Inflammatory macrophage treated with lipopolysaccharide for 4 hours (primary cell): ENCODE measurements around the gene ARPC2.
"Not testable (repeated sequence)": the region's sequence is repeated elsewhere in the genome, so short reads cannot be mapped to it uniquely, and the experiment has no call there.

Experiments
- DNase-seq: peaks from one replicate; pipeline ENCODE4 v3.0.0-alpha.2; 2020

The ARPC2 gene

DNA sequence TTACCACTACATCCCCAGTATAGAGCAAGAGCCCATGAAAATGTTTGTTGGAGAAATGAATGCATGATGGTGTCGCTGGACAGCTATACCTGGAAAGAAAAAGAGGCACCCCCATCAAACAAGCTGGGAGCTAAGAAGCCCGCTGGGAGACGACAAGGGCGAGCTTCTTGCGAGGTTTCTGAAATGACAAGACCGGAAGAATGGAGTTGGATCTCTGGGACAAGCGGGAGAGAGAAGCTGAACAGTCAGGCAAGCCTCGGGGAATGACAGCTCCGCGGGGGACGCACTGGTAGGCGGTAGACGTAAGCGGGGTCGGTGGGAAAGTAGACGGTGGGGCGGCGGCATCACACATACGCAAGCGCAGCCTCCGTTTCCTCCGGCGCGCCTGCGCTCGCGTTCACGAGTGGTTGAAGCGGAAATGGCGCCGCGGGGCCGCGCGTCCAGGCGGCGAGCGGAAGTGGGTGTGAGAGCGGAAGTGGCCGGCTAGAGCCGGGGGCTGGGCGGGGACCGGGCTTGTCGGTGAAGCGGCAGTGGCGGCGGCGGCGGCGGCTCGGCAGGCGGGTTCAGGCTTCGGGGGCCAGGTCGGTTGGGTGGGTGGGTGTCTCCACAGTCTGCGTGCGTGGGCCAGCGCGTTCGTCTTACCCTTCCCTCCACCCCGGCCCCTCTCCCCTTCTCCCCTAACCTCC is at the start of gene ARPC2:
TSS of gene ARPC2 (plus strand) at position 516 of the 686 bp plus-strand sequence. CDS start 282 bp downstream, outside the sequence.
- peak; percentile 98 for DNase-seq

DNA sequence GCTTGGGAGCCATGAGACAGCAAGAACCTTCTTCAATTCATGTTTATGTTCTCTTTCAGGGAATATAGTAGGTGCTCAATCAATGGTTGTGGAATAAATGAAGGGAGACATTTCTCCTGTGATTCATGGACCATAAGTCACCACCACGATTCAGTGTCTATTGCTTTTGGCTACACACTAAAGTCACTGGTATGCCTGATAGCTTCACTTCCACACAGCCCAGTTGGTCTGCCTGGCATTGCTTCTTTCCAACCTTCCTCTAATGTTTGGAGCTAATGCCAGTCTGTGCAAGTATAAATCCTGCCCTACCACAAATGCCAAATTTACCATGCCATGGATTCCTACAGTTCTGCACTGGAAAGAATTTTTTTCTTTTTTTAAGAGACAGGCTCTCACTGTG is 49.0 kb upstream of the ARPC2 start:
- no peak for DNase-seq

DNA sequence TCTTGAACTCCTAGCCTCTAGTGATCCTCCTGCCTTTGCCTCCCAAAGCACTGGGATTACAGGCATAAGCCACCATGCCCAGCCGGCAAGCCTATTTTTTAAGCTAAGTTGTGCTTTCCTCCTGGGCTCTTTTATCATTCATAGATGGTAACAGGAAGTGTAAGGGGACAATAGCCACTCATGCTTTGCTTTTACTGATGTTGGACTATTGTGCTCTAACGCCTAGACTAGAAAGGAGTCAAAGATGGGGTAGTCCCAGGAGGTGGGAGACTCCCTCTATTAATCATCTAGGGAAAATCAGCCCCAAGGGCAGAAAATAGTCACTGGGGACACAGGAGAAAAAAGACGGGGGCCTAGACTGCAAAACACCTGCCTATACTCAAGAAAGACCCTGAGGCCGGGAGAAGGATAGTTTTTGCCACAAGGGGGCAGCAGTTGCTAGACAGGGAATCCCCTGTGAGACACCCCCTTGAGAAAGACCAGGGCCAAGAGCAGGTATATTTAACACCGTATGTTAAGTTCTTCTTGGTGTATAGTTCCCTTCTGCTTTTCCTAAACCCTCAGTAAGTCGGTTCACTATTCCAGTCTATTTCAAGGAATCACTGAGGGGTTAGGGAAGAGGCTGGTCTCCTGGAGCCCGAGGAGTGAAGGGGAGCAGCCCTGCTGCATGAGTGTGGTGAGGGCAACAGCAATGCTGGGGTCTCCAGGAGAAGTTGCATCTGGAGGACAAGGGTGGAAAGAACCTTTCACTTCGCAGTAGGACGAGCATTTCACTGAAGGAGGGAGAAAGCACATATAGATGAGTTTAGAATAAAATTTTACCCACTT is 48.1 kb upstream of the ARPC2 start:
- peak; percentile 51 for DNase-seq

DNA sequence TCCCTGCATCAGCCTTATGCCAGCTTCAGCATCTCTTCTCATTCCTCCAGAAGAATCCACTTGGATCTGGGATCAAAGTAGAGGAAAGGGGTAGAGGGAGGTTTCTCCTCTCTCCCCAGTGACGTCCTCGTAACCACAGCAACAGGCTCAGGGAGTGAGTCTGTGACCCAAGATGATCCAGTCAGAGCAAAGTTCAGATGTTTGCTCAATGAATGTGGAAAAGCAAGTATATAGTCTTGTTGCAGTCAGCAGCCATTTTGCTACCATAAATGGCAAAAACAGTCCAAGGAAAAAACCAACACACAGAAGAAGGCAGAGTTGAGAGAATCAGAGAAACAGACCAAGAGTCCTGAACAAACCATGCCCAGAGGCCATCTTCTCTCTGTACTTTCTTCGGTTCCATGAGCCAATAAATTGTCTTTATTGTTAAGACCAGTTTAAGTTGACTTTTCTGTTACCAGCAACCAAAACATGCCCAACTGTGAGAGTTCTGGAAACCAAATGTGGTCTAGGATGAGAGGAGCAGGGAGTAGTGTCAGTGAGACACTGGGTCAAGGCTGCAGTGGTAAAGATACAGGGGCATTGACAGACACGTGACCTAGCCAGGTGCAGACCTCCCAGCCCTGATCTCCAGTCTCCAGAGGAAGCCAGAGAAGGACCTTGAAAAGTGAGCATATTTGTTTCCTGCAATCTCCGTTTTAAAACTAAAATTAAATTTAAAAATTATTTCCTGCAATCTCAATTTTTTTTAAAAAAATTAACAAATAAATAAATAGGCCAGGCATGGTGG is 47.0 kb upstream of the ARPC2 start:
- no peak for DNase-seq

DNA sequence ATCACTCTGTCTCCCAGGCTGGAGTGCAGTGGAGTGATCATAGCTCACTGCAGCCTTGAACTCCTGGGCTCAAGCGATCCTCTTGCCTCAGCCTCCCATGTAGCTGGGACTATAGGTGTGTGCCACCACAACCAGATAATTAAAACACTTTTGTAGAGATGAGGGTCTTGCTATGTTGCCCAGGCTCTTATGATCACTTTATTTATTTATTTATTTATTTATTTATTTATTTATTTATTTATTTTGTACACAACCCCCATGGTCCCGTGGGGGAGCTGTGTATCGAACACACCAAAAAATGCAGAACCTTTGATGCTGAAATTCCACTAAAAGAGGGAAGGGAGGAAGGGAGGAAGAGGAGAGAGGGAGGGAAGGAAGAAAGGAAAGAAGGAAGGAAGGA is 45.2 kb upstream of the ARPC2 start:
- not testable (repeated sequence) for DNase-seq

DNA sequence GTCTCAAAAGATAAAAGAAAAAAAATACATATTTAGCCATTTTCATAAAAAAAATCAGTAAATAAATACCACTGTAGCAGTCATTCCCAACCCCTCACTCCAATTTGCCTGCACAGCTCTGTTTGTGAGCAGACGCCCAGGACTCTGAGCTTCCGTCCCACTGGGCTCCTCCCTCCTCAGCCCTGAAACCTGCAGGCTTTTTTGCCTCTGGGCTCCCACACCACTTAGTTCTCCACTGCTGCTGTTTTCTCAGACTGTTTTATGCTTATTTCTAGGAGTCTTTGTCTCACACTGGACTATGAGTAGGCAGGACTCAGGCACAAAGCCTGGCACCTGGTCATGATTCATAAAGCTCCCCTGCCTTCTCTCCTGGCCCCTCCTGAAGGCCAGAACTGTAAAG is 44.1 kb upstream of the ARPC2 start:
- DNase-seq, result no peak

DNA sequence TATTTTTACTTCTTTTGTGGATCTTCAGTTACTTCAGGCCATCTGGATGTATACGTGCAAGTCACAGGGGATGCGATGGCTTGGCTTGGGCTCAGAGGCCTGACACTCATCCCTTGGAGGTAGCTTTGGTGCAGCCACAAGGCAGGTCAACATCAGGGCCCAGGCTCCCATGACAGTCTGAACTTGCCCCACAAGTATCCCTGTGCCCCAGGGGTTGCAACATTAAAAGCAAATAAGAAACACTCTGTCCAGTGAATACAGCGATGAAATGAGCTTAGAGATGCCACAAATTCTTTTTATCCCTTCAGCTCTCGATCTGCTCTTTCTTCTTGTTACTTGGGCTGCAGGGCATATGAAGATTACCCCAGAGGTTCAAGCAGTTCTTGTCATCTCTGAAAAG is 37.2 kb upstream of the ARPC2 start:
- no peak for DNase-seq

DNA sequence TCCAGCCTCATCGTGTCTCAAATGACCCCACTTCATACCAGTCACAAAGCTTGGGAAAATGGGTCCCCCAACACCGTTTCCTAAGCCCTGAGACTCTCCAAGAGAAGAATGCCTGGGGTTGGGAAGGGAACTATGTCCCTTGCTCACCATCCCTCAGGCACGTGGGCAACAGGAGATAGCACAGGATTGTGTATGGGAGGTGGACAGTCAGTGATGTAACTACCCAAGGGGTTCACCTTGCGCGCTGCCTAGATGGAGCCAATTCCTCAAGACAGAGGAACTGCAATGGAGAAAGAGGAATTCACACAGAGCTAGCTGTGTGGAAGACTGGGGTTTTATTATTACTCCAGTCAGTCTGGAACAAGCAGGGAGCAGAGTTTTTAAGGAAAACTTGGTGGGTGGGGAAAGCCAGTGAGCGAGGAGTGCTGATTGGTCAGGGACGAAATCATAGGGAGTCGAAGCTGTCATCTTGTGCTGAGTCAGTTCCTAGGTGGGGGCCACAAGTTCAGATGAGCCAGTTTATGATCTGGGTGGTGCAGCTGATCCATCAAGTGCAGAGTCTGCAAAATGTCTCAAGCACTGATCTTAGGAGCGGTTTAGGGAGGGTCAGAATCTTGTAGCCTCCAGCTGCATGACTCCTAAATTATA is 36.4 kb upstream of the ARPC2 start:
- DNase-seq, result no peak

DNA sequence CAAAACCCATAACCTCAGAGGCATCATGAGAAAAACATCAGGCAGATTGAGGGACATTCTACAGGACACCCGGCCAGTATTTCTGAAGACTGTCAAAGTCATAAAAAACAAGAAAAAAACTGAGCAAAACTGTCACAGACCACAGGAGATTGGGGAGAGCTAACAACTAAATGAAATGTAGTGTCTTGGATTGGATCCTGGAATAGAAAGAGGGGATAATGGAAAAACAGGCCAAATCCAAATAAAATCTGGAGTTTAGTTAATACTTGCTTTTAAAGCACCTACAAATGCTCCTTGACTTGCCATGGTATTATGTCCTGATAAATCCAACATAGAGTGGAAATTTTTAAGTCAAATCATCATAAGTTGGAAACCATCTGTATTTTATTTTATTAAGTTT is 32.7 kb upstream of the ARPC2 start:
- no peak for DNase-seq

DNA sequence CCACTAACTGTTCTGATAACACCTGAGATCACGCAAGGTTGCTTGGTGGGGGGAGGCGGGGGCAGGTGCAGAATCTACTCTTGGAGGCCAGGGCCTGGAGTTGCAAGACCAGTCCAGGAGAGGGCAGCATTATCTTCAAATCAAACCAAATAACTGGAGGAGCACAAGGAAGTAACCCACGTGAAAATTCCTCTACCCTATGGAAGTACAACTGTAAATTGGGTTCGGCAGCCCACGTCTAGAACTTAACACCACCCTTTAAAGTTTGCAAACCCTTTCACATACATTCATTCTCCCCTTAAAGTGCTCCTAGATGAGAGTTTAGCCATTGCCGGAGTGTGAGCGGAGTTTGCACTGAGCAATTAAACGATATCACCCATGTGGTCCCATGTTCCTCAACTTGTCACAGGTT is 30.6 kb upstream of the ARPC2 start:
- DNase-seq, result peak; percentile 78

DNA sequence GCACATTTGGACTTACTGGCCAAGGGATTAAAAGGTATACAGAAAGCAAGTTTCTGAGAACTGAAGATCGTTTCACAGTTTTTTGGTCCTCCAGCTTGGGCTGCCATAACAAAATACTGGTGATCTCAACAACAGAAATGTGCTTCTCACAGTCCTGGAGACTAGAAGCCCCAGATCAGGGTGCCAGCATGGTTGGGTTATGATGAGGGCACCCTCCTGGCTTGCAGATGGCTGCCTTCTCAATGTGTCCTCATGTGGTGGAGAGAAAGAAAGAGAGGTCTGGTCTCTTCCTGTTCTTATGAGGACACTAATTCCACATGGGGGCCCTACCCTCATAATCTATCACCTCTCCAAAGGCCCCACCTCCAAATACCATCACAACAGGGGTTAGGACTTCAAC is 30.1 kb upstream of the ARPC2 start:
- DNase-seq, result no peak

DNA sequence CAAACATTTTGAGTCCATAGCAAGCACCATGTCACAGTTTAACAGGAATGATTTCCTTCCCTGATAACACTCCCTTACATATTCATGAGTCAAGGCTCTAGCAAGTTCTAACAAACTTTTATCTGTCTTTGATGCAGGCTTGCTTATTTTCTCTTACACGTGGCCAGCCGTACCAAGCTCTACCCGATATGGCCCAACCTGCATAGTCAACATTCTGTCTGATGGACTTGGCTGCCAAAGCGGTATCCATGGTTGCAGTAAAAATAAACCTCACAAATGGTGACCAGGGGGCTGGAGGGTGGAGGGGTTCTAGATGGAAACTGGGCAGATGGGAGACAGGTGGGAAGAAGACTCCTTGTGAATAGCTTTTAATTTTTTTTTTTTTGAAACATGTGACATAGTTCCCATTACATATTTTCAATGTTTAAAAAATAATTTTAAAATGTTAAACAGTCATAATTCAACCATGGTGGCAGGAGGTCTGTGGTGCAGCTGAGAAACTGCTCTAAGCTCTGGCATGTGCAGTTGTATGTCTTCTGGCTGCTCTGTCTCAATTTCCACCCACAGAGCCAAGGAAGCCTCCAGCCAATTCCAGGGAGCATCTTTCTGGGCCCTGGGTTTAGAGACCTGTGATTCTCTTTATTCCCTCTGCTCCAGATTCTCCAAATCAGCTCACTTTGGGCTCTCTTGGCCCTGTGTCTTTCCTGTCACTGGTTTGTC is 29.5 kb upstream of the ARPC2 start:
- DNase-seq, result no peak

DNA sequence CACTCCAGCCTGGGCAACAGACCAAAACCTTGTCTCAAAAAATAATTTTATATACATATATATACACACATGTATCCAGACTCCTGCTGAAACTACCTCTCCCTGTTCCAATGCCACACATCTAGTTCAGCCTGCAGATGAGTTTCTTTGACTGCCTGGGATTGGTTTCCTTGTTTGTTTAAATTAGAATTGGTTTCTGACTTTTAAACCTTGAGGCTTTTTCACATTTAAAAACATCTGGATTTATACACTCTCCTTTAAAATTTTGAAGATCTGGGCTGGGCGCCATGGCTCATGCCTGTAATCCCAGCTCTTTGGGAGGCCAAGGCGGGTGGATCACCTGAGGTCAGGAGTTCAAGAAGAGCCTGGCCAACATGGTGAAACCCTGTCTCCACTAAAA is 28.5 kb upstream of the ARPC2 start:
- no peak for DNase-seq

DNA sequence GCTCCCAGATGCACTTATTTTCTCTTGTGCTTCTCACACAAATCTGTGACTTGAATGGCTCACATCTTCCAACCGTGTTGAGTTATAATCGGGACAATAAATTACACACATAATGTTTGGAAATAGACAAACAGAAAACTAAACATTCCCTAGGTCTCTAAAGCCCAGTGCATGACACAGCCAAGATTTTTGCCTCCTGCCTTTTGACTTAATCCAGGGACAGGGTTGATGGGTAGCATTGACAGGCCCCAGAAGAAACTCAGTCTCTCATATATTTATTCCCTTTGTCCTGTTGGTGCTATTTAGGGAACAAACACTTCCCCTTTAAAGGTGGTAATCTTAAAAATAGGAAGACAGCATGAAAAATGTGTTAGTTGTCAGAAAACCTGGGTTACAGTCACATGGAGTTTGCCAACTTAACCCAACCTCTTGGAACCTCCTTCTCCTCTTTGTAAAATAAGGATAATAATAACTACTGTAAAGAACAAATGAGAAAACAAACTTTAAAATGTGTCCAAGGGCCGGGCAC is 24.0 kb upstream of the ARPC2 start:
- no peak for DNase-seq

DNA sequence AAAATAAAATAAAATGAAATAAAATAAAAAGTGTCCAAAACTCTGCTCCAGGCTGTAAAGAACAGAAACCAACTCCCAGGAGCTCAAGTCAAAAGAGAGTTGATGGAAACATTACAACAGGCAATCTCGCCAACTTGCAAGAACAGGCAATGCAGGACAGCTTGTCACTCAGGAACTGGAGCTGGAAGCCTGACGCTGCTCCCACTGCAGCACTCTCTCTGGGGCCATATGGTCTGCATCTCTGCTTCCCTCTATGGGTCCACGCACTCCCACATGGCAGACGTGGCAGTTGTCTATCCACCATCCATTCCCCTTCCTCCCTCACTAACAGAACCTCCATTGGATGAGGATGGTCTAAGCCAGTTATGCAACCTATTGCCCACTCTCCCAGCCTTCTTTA is 23.3 kb upstream of the ARPC2 start:
- no peak for DNase-seq

DNA sequence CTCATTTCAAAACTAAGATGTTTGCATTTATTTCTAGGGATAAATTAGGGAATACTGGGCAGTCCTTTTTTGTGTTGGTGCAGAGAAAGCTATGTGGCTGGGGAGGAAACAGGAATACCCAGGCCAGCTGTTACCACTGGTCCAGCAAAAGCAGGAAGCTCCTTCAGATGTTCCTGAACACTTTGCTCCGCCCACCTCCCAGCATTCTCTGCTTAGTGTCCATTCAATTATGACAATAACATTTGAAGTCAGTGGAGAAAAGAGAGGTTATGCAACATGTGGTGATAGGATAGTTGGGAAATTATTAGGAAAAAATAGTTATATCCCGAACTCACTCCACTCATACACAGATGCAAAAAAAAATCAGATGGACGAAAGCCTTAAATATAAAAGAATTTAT is 22.1 kb upstream of the ARPC2 start:
- no peak for DNase-seq

DNA sequence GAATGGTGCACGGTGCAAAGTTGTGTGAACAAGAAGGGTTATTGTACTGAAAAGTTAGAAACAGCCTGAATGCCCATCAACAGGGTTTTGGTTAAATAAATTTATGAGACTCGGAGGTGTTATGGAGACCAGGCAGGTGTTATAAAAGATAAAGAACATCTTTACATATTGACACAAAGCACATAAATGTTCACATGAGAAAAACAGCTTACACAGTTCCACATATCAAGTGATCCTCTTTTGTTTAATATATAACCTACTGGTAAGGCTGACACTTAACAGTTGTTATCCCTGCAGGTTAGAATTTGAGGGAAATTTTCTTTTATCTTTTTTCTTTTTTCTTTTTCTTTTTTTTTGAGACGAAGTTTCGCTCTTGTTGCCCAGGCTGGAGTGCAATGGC is 20.0 kb upstream of the ARPC2 start:
- no peak for DNase-seq

DNA sequence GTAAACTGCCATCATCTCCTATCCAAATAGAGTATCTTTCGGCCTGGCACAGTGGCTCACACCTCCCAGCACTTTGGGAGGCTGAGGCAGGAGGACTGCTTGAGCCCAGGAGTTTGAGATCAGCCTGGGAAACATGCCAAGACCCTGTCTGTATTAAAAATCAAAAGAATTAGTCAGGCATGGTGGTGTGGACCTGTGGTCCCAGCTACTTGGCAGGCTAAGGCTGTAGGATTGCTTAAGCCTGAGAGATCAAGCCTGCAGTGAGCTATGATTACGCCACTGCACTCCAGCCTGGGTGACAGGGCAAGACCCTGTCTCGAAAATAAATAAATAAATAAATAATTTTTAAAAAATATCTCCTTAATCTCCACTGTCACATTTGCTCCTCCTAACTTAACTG is 14.7 kb upstream of the ARPC2 start:
- DNase-seq, result no peak

DNA sequence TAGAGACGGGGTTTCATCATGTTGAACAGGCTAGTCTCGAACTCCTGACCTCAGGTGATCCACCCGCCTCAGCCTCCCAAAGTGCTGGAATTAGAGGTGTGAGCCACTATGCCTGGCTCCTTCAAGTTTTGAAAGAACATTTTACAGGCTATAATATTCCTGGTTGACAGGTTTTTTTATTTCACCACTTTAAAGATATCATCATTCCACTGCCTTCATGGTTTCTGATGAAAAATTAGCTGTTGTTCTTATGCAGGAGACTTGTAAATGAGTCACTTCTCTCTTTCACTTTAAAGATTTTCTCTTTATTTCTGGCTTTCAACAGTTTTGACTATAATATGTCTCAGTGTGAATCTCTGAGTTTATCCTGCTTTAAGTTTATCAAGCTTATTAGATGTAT is 7.9 kb upstream of the ARPC2 start:
- no peak for DNase-seq

DNA sequence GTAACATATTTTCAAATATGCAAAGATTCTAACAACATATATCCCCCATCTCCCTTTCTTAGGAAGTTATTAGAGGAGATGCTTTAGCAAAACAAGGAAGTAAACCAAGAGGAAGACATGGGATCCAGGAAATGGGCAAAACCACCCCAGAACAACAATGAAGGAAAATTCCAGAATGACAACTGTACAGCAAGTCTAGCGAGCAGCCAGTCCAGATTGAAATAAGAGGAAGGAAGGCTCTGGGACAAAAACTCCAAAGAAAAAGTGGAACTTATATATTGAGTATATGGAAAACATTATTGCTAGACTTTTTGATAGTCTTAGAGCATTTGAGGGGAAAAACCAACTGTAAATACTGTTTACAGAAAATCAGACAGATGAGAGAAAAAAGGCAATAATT is 2.9 kb upstream of the ARPC2 start:
- peak; percentile 56 for DNase-seq

DNA sequence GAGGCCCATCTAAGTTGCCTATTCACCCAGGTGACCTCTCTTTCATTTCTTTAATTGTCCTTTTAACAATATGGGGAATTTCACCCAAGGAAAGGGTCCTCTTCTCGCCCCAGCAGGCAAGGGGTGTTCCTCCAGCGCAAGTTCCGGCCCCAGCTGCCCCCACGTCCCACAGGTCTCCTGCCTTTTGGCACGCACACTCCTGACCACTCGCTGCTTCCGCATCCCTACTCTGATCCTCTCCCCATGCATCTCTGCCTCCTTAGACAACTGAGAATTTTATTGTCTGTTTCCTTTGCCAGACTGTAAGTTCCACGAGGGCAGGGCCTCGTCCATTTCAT is 684 bp upstream of the ARPC2 start:
- DNase-seq, result no peak
